ENCODE results near the gene EPHA3. TPM values are rescaled to one million over a fixed set of nuclear protein-coding genes. Genes with fewer than 3 reads are reported as not detected.

EPHA3 gene
- not detected for polyA plus RNA-seq (2012; ENCODE audit: insufficient read depth, insufficient read length)

DNA sequence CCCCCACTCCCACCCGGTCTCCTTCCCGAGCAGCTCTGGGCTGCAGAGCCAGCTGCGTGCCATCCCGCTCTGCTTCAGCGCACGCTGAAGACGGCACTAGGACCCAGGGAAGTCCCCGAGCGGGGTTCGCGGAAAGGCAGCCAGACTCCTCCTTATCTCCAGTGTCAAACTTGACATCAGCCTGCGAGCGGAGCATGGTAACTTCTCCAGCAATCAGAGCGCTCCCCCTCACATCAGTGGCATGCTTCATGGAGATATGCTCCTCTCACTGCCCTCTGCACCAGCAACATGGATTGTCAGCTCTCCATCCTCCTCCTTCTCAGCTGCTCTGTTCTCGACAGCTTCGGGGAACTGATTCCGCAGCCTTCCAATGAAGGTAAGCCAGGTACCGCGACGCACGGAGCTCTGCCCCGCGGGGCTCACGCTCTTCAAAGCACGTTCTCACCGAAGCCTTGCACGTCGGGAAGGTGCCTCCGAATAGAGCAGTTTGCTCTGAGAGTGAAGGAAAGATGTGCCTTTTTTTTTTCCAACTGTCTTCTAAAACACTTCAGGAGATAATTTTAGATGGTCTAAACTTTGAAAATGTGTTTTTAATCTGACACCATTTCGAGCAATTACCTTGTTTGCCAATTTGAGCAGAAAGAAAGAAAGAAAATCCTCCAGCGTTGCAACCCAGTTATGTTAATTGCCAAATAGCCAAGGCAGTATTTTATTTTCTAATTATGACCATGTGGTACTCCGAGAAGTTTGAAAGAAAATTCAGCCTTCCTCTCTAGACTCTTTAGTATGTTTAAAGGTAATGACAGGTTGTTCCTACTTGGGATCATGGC, at the start of gene EPHA3:
Gene EPHA3 (plus strand): TSS at position 161 of the 830 bp plus-strand sequence. CDS start 128 bp downstream, at position 289.
- DNase-seq (ENCODE audit: low read depth, low spot score): peak; percentile 74
- peak within 1 kb of the TSS; percentile 53 for H3K4me3 ChIP-seq (ENCODE audit: low read length)

GRCh38 chr3:89058371-89058770, 49.0 kb upstream of the EPHA3 start:
- H3K4me3 ChIP-seq (ENCODE audit: low read length): no peak overlapping the region

GRCh38 chr3:89059211-89059925, 48.1 kb upstream of the EPHA3 start:
- no peak overlapping the region for H3K4me3 ChIP-seq (ENCODE audit: low read length)
- no peak for DNase-seq (ENCODE audit: low read depth, low spot score)

More at GRCh38 chr3:89058371-89058770, 49.0 kb upstream of the EPHA3 start:
- no peak for DNase-seq (ENCODE audit: low read depth, low spot score)

- no peak overlapping the region for H3K4me3 ChIP-seq (ENCODE audit: low read length)
- no peak for DNase-seq (ENCODE audit: low read depth, low spot score)
These were observed 46.2 kb upstream of the EPHA3 start for GRCh38 chr3:89061259-89061658.

DNA sequence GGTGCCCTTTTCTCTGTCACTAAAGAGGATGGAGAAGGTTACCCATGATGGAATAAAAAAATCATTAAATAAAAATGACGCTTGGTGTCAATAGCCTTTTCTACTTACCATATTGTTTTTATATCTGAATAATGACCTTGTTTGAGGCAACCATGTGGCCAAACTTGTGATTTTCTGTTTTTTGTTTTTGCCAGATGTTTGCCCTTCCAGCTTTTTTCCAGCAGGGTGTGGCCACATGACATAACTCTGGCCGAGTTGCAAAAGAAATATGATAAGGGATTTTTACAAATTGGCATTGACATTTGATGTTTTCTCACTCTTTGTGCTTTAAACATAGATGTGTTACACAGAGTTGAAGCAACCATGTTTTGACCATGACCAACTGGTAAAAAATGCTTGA, 39.7 kb upstream of the EPHA3 start:
- DNase-seq (ENCODE audit: low read depth, low spot score): no peak
- H3K4me3 ChIP-seq (ENCODE audit: low read length): no peak overlapping the region

GRCh38 chr3:89072642-89073041, 34.8 kb upstream of the EPHA3 start:
- no peak for DNase-seq (ENCODE audit: low read depth, low spot score)
- no peak overlapping the region for H3K4me3 ChIP-seq (ENCODE audit: low read length)

DNA sequence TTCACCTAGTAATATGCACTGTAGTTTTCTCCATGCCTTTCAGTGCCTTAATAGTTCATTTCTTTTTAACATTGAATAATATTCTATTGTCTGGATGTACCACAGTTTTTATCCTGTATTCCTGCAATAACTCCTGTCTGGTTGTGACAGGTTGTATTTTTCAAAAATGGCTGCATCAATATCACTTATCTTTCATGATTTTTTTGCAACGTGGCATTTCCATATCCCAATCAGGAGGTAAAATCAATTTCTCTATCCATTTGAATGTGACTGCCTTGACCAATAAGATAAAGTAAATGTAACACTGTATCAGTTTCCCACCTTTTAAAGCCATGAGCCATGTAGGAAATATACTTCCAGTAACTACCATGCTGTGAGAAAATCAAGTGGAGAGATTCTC, 27.5 kb upstream of the EPHA3 start:
- DNase-seq (ENCODE audit: low read depth, low spot score): no peak
- H3K4me3 ChIP-seq (ENCODE audit: low read length): no peak overlapping the region

GRCh38 chr3:89087851-89088250, 19.6 kb upstream of the EPHA3 start:
- DNase-seq (ENCODE audit: low read depth, low spot score): no peak
- no peak overlapping the region for H3K4me3 ChIP-seq (ENCODE audit: low read length)

- H3K4me3 ChIP-seq (ENCODE audit: low read length): no peak overlapping the region
- no peak for DNase-seq (ENCODE audit: low read depth, low spot score)
These were observed 9.2 kb upstream of the EPHA3 start for GRCh38 chr3:89098173-89098572.

GRCh38 chr3:89098964-89099585, 8.3 kb upstream of the EPHA3 start:
- H3K4me3 ChIP-seq (ENCODE audit: low read length): no peak overlapping the region
- DNase-seq (ENCODE audit: low read depth, low spot score): peak; percentile 62

DNA sequence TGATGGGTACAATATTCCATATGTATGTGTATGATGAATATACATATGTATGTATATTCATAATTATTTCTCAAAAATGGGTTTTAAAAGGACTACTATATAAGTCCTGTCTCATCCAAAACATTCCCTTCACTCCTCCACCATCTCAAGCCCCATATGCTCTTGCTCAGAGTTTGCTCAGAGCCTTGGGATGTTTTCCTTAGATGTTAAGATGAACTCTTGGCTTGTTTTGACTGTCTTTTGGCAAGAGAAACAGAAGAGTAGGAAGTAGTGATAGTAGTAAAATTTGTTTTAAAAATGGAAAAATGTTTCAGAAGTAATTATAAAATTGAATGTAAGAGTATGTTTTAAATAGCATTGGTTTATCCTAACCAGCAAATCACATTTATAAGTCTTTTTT, 6.2 kb upstream of the EPHA3 start:
- H3K4me3 ChIP-seq (ENCODE audit: low read length): no peak overlapping the region
- no peak for DNase-seq (ENCODE audit: low read depth, low spot score)

DNA sequence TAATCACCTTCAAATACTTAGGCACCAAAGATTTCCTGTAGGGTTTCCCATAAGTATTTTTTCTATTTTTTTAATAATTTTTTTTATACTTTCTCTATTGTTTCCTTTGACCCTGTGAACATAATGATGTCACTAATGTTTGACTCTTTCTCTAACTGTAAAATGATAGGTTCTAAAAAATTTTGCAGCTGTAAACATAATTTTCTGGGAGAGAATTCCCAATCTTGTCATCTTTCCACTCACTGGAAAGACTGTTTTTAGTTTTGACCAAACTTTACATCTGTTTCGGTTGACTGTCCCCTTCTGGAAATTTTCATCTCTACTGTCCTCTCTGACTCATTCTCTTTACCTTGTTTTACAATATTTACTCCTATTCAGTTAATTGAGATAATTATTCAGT, 5.5 kb upstream of the EPHA3 start:
- H3K4me3 ChIP-seq (ENCODE audit: low read length): no peak overlapping the region
- no peak for DNase-seq (ENCODE audit: low read depth, low spot score)

- no peak for DNase-seq (ENCODE audit: low read depth, low spot score)
- no peak overlapping the region for H3K4me3 ChIP-seq (ENCODE audit: low read length)
These were observed 2.9 kb upstream of the EPHA3 start for GRCh38 chr3:89104499-89104898.

DNA sequence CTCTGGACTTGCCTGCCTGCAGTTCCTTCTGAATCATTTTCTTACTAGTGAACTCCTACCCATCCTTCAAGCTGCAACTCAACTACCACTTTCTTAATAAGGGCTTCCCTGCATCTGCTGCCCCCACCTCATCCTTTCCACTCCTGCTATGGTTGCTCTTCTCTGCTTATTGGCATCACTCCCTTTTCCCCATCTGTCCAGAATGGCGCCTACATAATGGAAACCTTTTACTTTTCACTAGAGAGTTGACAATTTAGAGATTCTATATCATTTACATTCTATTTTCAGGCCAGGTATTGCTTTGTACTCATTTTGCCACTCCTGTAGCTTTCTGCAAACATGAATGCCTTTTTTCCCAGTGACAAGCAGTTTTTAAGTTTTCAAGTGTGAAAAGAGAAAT, 1.9 kb upstream of the EPHA3 start:
- DNase-seq (ENCODE audit: low read depth, low spot score): no peak
- H3K4me3 ChIP-seq (ENCODE audit: low read length): no peak overlapping the region

- no peak for DNase-seq (ENCODE audit: low read depth, low spot score)
- H3K4me3 ChIP-seq (ENCODE audit: low read length): no peak overlapping the region; the same call in 1 of the 2 replicates
These were observed 800 bp downstream of the EPHA3 start for GRCh38 chr3:89108291-89108550.

DNA sequence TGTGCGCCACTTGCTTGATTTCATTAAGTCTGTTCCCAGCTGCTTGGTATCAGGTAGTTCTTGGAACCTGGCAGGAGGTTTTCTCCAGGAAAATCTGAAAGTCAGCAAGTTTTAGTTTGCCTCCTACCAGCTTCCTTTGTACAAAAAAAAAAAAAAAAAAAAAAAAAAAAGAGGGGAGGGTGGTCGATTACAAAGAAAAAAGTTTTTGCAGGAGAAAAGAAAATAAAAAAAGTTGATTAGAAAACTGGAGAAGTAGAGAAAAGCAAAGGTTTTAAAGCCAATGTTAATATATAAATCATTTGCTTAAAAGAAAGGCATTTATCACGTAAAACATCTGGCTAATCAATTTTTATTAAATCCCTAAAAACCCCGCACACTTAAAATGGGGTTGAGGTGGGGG, 5.9 kb downstream of the EPHA3 start:
- no peak for DNase-seq (ENCODE audit: low read depth, low spot score)
- no peak overlapping the region for H3K4me3 ChIP-seq (ENCODE audit: low read length)

GRCh38 chr3:89113893-89114840, 6.7 kb downstream of the EPHA3 start:
- peak; percentile 46 for DNase-seq (ENCODE audit: low read depth, low spot score)
- peak overlapping the region; percentile 54 for H3K4me3 ChIP-seq (ENCODE audit: low read length)

- no peak for DNase-seq (ENCODE audit: low read depth, low spot score)
- H3K4me3 ChIP-seq (ENCODE audit: low read length): peak overlapping the region; percentile 54
These were observed 7.4 kb downstream of the EPHA3 start for GRCh38 chr3:89114841-89115223.

DNA sequence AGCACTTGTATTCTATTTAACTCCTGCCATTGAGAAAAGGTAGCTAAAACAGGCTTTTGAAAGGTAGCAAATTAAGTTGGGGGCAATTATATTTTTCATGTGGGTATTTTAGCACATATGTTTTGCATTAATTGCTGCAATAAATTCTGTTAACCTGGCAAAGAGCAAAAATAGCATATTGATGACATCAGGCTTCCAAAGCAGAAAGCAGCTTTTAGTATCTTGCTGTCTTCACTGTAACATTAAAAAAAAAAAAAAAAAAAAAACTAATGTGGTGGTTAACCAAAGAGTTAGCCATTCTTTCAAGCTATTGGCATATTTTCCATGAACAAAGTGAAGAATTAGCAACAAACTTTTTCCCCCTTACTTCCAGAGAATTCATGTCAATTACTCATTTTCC, 9.1 kb downstream of the EPHA3 start:
- DNase-seq (ENCODE audit: low read depth, low spot score): no peak
- H3K4me3 ChIP-seq (ENCODE audit: low read length): no peak overlapping the region
